NK-92 (cell line): Measurements from ENCODE around the gene PLEKHH1.

Experiments
- DNase-seq: peaks from one replicate; lab custom pipeline; 2025; ENCODE audit not compliant: unreplicated experiment; lab: John Stamatoyannopoulos, UW

The PLEKHH1 gene

DNA sequence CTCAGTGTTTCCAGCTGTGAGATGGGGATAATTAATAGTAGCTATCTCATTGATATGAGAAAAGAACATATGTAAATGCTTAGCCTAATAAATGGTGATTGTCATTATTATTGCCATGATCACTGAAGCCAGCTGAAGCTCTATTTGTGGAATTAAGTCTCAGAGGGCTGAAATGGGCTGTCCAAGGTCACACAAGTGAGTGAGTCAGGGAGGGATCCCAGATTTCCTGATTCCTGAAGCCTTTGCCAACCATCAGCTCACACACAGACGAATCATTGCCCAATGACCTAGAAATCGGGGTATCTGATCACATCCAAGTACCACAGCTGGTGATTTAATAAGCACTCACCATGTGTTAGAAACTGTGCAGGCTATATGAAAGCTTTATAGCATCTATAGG, 23.0 kb upstream of the PLEKHH1 start:
- DNase-seq: no peak

DNA sequence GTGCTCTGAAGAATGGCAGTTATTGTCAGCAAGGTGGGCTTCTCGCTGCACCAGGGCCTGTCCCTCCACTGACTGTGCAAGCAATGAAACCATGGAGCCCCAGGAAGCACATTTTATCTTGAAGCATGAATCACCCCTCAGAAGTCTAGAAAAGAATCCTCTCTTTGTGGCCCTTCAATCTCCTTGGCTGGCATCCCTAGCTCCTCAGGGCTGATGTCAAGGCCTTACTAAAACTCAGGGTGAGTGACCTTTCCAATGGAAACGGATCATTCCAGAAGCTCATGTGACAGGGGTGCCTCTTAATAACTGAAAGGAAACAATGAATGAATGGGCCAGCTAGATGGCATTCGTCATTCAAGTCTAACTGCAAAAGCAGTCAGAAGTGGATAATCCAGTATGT, 22.3 kb upstream of the PLEKHH1 start:
- no peak for DNase-seq

DNA sequence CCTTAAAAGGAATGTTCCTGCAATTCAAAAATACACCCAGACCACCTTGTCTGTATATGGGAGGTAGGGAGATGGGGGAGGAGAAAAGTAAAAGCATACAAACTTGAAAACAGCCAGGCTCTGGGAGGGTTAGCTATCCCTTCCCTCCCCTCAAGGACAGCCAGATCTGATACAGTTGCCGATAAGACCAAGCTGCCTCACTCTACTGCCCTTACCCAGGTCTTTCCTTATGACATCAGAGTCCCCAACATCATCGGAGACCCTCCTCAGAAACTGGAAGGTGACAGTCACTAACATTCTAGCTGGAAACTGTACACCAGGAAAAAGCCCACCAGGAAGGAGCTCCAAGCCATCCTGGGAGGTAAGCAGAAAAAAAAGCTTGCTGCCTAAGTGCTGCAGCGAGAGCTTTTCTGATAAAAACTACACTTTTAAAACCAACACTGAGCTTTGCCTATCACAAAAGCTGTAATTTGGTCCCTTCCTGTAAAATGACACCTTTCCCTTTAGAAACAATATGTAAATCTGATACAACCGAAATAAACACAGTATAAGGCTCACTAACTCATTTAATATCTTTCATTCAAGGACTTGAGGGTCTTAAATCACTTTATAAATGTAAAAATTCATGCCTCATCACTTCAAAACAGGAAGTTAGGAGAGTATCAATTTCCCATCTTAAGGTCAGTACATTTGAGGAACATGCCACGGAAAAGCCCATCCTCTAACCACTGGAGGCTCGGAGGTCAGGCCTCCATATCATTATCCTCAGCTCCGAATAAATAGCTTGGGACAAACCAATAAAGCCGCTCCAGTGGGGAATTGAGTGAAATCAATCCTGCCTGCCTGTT, 20.4 kb upstream of the PLEKHH1 start:
- DNase-seq: no peak

DNA sequence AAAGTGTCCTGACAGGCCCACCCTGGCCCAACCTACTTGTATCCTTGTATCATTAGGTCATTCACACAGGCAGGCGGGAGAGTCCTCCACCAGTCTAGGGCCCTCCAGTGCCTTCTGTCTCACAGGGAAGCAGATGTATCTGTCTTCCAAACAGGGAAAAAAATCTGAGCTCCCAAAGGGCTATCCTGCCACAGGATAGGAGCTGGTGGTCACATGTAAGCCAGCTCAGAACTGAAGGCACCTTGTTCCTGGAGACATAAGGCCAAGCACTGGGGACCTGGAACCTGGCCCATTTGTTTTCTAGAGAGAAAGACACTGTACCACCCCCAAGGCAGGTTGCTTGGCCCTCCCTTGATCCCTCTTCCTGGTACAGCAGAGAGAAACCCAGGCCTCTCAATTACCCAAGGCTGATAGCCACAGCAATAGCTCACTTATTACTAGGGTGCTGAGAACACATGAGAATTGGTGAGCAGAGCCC, 19.4 kb upstream of the PLEKHH1 start:
- no peak for DNase-seq

DNA sequence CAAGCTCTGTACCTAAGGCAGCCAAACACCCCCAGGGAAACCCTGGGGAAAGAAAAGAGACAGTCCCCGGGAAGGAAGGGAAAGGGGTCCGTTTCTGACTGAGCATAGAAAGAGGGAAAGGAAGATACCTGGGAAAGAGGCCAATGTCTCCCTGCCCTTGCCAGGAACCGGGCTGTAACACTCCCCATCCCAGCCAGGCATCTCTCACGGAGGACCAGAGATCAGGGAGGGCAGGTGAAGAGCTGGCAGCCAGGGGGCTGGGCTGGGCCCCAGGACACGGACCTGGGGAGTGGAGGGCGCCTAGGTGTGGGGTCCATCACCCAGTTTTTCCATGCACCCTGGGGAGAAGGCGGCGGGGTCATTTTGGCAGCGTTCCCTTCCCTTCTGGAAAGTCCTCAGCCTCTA, 18.9 kb upstream of the PLEKHH1 start:
- no peak for DNase-seq

DNA sequence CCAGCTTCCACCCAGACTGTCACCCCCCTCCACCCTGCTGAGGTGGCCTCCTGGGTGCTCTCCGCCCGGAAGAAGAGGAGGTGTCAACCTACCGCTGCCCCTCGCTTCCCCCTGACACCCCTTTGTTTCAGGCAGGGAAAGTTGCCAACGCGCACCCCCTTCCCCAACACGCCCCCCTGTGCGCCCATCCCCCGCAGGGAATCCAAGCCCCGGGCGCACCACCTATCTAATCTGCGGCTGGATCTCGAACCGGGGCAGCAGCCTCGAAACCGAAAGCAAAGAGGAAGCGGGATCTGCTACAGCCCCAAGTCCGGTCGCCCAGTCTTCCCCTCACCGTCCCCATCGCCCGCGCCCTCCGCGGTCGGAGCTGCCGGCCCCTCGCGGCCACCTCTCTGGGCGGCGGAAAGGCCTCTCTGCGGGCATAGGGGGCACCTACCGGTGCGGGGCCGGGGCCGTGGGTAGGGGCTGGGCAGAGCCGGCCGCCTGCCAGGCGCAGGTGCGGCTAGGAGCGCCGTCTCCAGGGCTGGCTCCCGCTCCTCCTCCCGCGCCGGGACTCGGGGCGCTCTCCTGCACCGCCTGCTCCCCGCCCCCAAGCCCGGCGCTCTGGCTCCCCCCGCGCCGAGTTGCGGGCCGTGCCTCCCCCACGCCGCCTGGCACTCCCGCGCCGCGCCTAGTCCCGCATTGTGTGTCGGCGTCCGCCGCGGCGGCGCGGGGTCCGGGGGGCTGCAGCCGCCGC, 18.3 kb upstream of the PLEKHH1 start:
- no peak for DNase-seq

DNA sequence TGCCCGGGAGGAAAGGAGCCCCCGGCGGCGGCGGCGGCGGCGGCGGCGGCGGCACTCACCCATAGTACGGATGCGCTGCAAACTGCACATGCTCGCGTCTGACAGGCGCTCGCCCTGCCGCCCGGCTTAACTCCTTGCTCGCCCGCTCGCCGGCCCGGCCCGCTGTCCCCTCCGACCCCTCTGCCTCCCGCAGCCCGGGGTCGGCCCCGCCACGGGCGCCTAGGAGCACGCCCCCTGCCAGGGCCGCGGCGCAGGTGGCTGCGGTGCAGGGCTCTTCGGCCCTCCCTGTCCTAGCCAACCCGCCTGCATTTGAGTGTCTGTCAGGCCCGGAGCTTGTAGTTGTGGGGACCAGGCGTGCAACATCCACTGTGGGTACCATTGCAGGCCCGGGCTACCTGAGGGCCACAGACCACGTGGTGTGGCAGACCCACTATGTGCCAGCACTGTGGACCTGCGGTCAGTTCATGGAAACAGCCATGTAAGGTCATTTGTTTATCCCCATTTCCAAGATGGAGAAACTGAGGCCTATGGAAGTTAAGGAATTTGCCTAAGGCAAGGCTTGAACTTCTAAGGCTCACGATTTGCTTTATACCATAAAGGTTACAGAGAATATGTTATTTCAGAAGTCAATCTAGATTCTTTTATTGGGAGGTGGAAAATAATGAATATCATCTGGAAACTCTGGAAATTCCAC, 17.6 kb upstream of the PLEKHH1 start:
- DNase-seq: no peak

DNA sequence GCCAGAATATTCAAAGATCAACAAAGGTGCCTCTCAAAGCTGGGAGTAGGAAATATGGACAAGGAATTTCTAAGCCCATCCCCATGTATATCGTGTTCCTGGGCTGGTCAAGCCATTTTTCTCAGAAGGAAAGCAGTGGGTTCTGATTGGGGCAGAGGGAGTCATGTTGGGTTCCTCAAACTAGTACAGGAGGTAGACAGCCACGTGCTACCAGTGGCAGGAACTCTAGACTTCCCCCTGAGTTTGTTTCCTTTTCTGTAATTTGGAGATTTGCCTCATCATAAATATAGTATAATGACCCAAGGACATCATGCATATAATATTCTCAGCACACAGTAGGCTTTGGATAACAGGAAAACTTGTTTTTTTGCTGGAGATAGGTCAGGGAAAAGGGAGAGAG, 16.4 kb upstream of the PLEKHH1 start:
- no peak for DNase-seq

DNA sequence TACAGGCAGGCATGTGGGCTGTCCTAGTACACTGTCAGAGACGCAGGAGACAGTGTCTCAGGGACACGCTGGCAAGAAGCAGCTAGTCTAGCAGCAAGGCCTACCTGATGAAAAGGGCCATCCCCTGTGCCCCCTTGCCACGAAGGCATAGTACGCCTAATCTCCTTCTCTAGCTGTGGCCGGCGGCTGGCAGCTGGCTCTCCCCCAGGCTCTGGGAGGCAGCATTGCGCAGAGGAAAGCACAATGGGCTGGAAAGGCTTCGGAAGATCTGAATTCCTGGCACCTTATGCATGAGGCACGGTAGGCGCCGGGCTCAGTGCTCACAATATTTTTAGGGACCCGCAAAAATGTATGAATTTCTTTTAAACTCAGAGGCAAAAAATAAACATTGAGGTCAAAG, 16.0 kb upstream of the PLEKHH1 start:
- DNase-seq: no peak

DNA sequence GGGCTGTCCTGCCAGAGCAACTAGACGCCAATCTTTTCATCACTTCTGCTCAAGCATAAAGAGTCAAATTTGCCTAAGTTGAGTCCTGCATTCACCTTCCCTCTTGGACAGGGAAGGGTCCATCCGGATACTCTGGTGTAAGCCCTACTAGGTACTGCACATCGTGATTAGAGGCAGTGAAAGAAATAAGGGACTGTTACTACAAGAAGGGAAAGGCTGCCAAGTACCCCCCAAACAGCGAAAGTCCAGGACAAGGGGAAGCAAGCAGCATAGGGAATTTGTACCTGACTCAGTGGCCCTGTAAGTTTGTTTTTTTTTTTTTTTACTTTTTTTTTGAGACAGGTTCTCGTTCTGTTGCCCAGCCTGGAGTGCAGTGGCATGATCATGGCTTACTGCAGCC, 13.7 kb upstream of the PLEKHH1 start:
- no peak for DNase-seq

DNA sequence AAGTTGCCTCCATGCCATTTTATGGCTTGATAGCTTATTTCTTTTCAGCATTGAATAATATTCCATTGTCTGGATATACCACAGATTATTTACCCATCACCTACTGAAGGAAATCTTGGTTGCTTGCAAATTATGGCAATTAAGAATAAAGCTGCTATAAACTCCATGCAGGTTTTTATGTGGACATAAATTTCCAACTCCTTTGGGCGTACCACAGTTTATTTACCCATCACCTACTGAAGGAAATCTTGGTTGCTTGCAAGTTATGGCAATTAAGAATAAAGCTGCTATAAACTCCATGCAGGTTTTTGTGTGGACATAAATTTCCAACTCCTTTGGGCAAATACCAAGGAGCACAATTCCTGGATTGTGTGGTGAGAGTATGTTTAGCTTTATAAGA, 12.6 kb upstream of the PLEKHH1 start:
- DNase-seq: no peak

DNA sequence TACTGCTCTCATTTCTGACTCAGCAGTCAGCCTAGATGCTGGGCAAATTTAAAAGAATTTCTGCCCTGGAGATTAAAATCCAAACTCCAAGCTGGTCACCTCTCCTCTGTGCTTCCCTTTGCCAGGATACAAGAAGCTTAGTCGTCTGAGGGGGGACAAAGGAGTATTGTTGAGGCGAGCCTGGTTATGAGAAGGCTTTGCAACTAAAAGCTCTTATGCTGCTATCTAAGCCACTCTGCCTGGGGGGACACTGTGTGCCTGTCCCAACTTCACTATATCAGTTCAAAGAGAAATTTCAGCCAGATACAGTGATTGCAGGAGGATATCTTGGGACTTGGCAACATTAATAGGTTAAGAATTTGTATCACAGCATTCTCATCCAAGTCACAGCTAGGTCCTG, 10.8 kb upstream of the PLEKHH1 start:
- no peak for DNase-seq

DNA sequence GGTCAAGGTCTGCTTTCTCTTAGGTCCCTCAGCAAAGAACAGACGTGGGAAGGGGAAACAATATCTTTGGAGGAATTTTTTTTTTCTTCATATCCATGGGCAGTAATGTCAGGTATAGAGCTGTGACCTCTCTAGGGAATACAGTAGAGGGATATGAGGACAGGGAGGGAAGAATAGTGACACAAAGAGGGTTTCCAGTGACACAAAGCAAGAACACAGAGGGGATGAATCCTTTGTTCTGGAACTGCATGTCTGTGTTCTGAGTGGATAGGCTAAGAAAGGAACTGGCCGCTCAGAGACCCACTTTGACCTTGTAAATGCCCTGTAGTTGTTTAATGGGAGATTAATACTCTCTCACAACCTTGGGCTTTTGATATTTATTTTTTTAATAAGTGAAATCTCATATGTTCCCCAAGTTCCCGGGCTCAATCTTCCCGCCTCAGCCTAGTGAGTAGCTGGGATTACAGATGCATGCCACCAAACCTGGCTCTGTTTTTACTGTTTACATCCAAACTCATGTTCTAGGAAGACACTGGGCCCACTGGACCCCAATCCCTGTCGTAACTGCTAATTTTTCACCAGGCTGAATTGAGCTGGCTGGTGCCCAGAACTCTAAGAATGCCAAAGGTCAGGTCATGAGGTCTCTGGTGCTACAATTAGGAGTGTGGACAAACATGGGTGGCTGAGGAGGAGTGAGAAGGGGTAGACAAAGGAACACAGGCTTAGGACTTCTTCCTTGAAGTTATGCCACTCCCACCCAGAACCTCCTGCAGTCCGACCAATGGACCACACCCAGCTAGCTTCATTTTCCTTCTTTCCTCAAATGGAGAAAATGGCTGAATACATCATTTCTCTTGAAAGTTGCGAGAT, 9.1 kb upstream of the PLEKHH1 start:
- no peak for DNase-seq

DNA sequence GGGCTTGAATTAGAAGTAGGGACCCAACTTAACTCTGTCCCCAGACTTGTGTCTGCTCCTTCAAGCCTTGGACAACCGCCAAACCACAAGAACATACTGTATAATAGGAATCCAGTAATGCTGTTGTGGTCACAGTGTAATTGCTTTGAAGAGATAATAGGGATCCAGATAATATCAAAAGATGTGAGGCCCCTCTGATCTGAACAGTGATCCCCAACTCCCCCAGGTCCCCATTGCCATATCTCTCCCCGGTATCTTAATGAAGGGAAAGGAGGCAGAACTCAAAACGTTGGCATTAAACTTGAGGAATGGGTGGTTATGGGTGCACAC, 8.5 kb upstream of the PLEKHH1 start:
- DNase-seq: no peak

DNA sequence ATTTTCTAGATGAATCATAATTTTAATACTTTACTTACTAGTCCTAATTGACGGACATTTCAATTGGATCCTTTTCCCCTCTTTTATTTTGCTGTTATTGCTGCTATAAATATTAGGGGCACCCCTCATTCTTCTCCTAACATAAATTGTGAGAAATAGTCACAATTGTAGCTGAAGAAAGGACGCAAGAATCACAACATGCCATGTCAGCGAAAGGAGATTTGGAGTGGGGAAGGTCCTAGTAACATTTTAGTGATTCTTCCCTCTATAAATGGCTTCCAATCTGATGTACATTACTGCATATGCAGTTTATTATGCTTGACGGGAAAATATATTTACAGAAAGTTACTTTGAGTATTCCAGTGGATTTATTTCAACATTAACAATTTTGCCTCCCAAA, 7.7 kb upstream of the PLEKHH1 start:
- DNase-seq: no peak

DNA sequence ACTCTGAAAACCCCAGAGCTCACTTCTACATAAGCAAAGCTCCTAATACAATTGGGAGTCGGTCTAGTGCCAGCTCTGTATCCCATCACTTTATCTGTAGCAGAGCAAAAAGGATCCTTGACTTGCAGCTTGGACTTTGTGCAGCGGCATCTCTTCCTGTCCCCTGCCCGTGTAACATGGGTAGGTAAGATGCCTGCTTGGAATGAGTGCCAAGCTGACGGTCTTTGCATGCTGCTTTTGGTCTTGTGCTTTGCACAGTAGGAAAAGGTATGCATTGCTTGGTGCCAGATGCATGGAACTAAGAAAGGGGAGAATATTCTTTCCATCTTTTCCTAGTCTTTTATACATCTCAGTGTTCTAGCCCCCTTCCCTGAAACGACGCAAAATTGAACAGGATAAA, 6.9 kb upstream of the PLEKHH1 start:
- no peak for DNase-seq

DNA sequence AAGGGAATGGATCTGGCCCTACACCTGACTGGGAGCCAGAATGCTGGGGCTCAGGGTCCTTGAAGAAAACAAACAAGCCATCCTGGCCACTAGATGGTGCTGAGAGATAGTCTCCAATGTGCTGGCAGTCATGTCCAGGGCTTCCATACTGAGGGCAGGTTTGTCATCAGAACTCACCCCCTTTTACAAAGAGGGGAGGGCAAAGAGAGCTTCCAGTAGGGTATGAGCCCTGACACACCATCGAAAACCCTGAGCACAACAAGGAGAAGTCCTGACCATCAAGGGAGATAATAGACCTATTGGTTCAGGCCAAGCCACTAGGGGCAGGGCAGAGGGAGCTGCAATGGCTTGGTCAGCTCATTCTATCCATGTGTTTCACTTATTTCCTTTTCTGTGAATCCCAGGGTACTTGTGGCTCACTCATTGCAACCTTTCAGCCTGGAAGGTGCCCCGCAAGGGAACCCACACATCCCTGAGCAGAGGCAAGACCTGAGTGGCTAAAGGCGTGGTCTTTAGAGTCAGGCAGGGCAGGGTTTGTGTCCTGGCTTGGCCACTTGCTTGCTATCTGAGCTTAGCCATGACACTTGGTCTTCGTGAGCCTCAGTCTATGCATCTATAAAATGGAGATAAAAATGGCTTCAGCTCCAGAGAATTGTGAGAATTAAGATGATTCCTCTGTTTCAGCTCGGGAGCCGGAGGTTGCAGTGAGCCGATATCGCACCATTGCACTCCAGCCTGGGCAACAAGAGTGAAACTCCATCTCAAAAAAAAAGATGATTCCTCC, 6.2 kb upstream of the PLEKHH1 start:
- no peak for DNase-seq

DNA sequence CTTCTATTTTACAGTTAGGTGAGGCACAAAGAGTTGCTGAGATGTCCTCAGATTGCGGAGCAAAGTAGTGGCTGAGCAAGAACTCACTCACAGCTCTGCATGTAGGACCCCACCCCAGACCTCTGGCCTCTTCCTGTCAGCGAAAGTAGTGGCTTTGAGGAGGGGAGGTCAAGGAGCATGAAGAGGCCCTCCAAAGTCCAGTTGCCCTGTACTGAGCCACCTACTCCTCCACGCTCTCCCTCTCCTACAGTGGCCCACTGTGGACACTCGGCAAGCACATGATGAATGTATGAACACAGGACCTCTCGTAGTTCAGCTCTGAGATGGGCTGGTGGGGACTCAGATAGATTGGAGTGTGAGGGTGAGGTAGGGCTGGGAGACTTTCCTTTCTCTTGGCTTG, 5.3 kb upstream of the PLEKHH1 start:
- no peak for DNase-seq

DNA sequence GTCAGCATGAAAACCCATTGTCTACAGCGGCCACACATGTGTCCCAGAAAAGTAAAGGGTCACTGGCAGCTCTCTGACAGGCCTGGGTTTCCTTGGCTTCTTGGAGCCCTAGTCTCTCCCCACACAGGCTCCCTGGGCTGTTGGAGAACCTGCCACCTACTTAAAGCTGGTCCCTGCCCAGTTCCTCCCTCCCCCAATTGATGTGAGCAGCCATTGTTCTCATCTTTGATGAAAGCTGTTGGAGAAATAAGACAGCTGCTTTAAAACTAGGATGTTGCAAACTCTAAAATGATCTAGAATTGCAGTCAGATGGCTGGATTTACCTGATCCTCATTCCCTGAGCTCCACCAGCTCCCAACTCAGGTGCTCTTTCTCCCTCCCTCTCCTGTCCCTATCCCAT, 4.8 kb upstream of the PLEKHH1 start:
- no peak for DNase-seq
